ENCODE measurements around the gene SEMA3B. TPM values are rescaled to one million over a fixed set of nuclear protein-coding genes. Genes with fewer than 3 reads are reported as not detected.

SEMA3B gene
- total RNA-seq, 1 experiment from 2014 or later, result 6.4 TPM

GRCh38 chr3:50219285-50219684 is 49.7 kb upstream of the SEMA3B start:
- no peak overlapping the region for H4K91ac ChIP-seq (ENCODE audit: insufficient read length, low read depth, low read length)
- WGBS (ENCODE audit: extremely low coverage, insufficient read length, low lambda C conversion rate), result no CpG with 5 or more reads among the region's 5 CpGs

More at GRCh38 chr3:50219285-50219684, 49.7 kb upstream of the SEMA3B start:
- TF ChIP-seq CTCF (conservative IDR thresholded peaks at IDR 0.05), result no peak
- Histone ChIP-seq H3K4me2 (ENCODE audit: insufficient read depth, insufficient read length, low read length) (no peak overlapping the region), H2AFZ (ENCODE audit: low read length) (no peak overlapping the region), H3K18ac (ENCODE audit: insufficient read length, low read depth, low read length) (no peak overlapping the region), H2BK12ac (ENCODE audit: insufficient read length, low read depth, low read length) (no peak overlapping the region), H3K23ac (ENCODE audit: insufficient read length, low read depth, low read length) (no peak overlapping the region), H3K27me3 (ENCODE audit: insufficient read depth, low read length) (no peaks in the 10 kb centered on the region), H3K79me2 (ENCODE audit: insufficient read depth, low read length) (no peaks in the 10 kb centered on the region), H3K56ac (ENCODE audit: insufficient read length, low read depth, low read length) (no peak overlapping the region), H2AK5ac (ENCODE audit: insufficient read length, low read length) (no peak overlapping the region), H3K23me2 (ENCODE audit: insufficient read length, low read depth, low read length, poor library complexity, severe bottlenecking) (no peaks in the 10 kb centered on the region), H4K20me1 (ENCODE audit: control insufficient read depth, insufficient read depth, insufficient read length) (no peaks in the 10 kb centered on the region), H3T11ph (ENCODE audit: low read length) (no peak overlapping the region), H3K9ac (ENCODE audit: extremely low read depth, insufficient read length, low read length) (no peak overlapping the region), H3K14ac (ENCODE audit: insufficient read depth, low read length) (no peak overlapping the region), H2BK5ac (ENCODE audit: insufficient read length, low read length) (no peak overlapping the region), H3K79me1 (ENCODE audit: insufficient read depth, low read depth, low read length, poor library complexity, severe bottlenecking) (no peaks in the 10 kb centered on the region), H3K9me3 (ENCODE audit: control insufficient read depth, low read depth, low read length) (no peaks in the 10 kb centered on the region), H2BK20ac (ENCODE audit: low read depth, low read length, poor library complexity, severe bottlenecking) (no peak overlapping the region), H4K5ac (ENCODE audit: insufficient read length, low read depth, low read length) (no peak overlapping the region), H4K8ac (replicated peaks; ENCODE audit: insufficient read length, low read depth, low read length) (no peak overlapping the region), H3K4ac (ENCODE audit: low read depth, low read length) (no peak overlapping the region), H2BK15ac (ENCODE audit: low read depth, low read length) (no peak overlapping the region), H3K27ac (ENCODE audit: insufficient read length, low read depth, low read length) (no peak overlapping the region), H3K4me1 (ENCODE audit: insufficient read depth, low read length) (no peaks in the 10 kb centered on the region), H2BK120ac (ENCODE audit: low read depth, low read length, poor library complexity, severe bottlenecking) (no peak overlapping the region)
- H3K9me3 Mint-ChIP-seq, result no peaks in the 10 kb centered on the region
- no peak for DNase-seq
- H3K4me1 Mint-ChIP-seq, result no peaks in the 10 kb centered on the region
- H3K4me3 Mint-ChIP-seq, result no peak overlapping the region; a peak in 1 of 5 replicates
- peaks cover 11% of the 10 kb centered on the region for H3K27me3 Mint-ChIP-seq (ENCODE audit: low read depth)
- no peaks in the 10 kb centered on the region for H3K36me3 Mint-ChIP-seq (ENCODE audit: insufficient read depth in 1 of 3, low read depth in 3 of 3)
- no peak overlapping the region for H3K27ac Mint-ChIP-seq
